OCI-LY7 (cell line): ENCODE data around the gene ENO2. TPM values are rescaled to one million over a fixed set of nuclear protein-coding genes. Genes with fewer than 3 reads are reported as not detected.
A peak's percentile ranks its signal among the peaks of the same experiment; 100 is the strongest.

Source experiments
- BruUV-seq: library from RNA; stranded (reverse); fragments of 400-500 nt; replicated peaks from 2 replicates; lab custom pipeline; 2021; lab: Mats Ljungman, UMichigan
- CTCF ChIA-PET: fragments of 300-600 bp; sonication (Branson Sonifier 250); formaldehyde crosslinking; loops from one replicate; lab custom pipeline; 2022; ENCODE audit warnings: antibody characterized with exemption; ENCODE audit not compliant: unreplicated experiment; lab: Charles Lee
- POLR2A ChIA-PET: fragments of 300-600 bp; sonication (Branson Sonifier 250); formaldehyde crosslinking; loops from one replicate; lab custom pipeline; 2022; ENCODE audit warnings: antibody characterized with exemption; lab: Charles Lee
- DNase-seq: peaks from one replicate; pipeline ENCODE4 v3.0.0-alpha.2; 2015; ENCODE audit warnings: low spot score
- H2AFZ ChIP-seq: fragments of 200-600 bp; sonication (generic), shearing (Covaris generic); 2 replicates; pipeline ENCODE4 v1.6.1; 2014; ENCODE audit warnings: mild to moderate bottlenecking, antibody characterized with exemption, low read length, moderate library complexity
- H3K27ac ChIP-seq: fragments of 200-600 bp; sonication (generic); 2 replicates; pipeline ENCODE4 v1.5.1; 2014; ENCODE audit warnings: mixed run types, low read depth, mild to moderate bottlenecking, moderate library complexity, low read length, inconsistent platforms; ENCODE audit not compliant: poor library complexity, severe bottlenecking
- H3K36me3 ChIP-seq: fragments of 200-600 bp; sonication (generic); 2 replicates; pipeline ENCODE4 v1.6.1; 2014; ENCODE audit warnings: mild to moderate bottlenecking, antibody characterized with exemption, low read length, moderate library complexity, mixed read lengths; ENCODE audit not compliant: insufficient read depth
- H3K4me1 ChIP-seq: fragments of 200-600 bp; sonication (generic); 2 replicates; pipeline ENCODE4 v1.5.1; 2014; ENCODE audit warnings: mild to moderate bottlenecking, low read length; ENCODE audit not compliant: insufficient read depth, poor library complexity, severe bottlenecking
- H3K4me2 ChIP-seq: fragments of 200-600 bp; sonication (generic); 2 replicates; pipeline ENCODE4 v1.6.1; 2014; ENCODE audit warnings: mild to moderate bottlenecking, low read length
- H3K4me3 ChIP-seq: fragments of 200-600 bp; sonication (generic); 2 replicates; pipeline ENCODE4 v1.5.1; 2014; ENCODE audit warnings: mild to moderate bottlenecking, low read depth, low read length; ENCODE audit not compliant: poor library complexity, severe bottlenecking
- H3K79me2 ChIP-seq: fragments of 200-600 bp; sonication (generic); 2 replicates; pipeline ENCODE4 v1.6.1; 2016; ENCODE audit warnings: low read depth, mild to moderate bottlenecking, low read length, moderate library complexity, mixed read lengths; ENCODE audit not compliant: insufficient read depth
- H3K9me2 ChIP-seq: fragments of 200-600 bp; sonication (generic); 2 replicates; pipeline ENCODE4 v1.6.1; 2016; ENCODE audit warnings: mild to moderate bottlenecking, low read length, mixed read lengths; ENCODE audit not compliant: insufficient read depth
- H3K9me3 ChIP-seq: fragments of 200-600 bp; sonication (generic); 2 replicates; pipeline ENCODE4 v1.6.1; 2014; ENCODE audit warnings: mild to moderate bottlenecking, mixed run types, low read length, mixed read lengths
- H4K20me1 ChIP-seq: fragments of 200-600 bp; sonication (generic); 2 replicates; pipeline ENCODE4 v1.6.1; 2014; ENCODE audit warnings: mild to moderate bottlenecking, antibody characterized with exemption, low read length, moderate library complexity, mixed read lengths; ENCODE audit not compliant: insufficient read depth
- EZH2phosphoT487 ChIP-seq: fragments of 200-600 bp; sonication (generic); IDR thresholded peaks from 2 replicates; pipeline ENCODE4 v1.6.1; 2018; ENCODE audit warnings: low read depth, borderline replicate concordance, mild to moderate bottlenecking, mixed run types, antibody characterized with exemption, low read length, moderate library complexity, mixed read lengths
- intact Hi-C: fragments of 100-400 bp; cut with micrococcal nuclease; formaldehyde crosslinking; loops from one replicate; pipeline ENCODE4 v1.10.0; 2022; ENCODE audit not compliant: unreplicated experiment
- total RNA-seq, 2 experiments: library from RNA; depleted of rRNA in 1 of 2; stranded (reverse); fragments of >200 nt in 1 of 2; shearing (Covaris generic) in 1 of 2; gene quantifications; 2 replicates each; pipeline ENCODE4 v1.2.3, GENCODE V29; 2014 to 2022
- TF ChIP-seq, protein P1 (sequence below): fragments of 200-600 bp; sonication (generic); conservative IDR thresholded peaks from 2 replicates; pipeline ENCODE4 v1.5.1; 2014; ENCODE audit warnings: mild to moderate bottlenecking, antibody characterized with exemption, low read length, moderate library complexity, mixed read lengths

The ENO2 gene
- total RNA-seq, 2 experiments from 2014 or later: 24.9 to 89.5 TPM

DNA sequence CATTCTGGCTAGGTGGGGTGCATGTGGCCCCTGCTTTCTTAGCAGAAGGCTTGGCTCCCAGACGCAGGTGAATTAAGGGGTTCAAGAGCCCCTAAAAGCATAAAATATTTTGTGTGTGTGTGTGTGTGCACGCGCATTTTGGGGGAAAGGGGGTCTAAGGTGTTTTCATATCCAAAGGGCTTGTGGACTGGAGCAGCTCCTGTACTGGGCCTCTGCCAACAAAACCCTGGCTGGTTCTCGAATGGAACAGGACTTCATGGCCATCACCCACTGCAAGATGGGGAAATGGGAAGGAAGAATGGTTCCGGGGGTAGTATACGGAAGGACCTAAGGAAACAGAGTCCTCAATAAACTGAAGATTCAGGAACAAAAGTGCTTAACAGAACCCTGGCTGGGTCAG lies 9.5 kb downstream of the ENO2 start:
- Histone ChIP-seq H3K36me3 (peaks cover 5% of the 10 kb centered on the region; the same call in 1 of the 2 replicates), H3K79me2 (no peaks in the 10 kb centered on the region), H3K4me1 (peaks cover 64% of the 10 kb centered on the region), H3K27ac (no peak overlapping the region), H3K4me3 (no peak overlapping the region), H3K9me3 (no peaks in the 10 kb centered on the region), H3K4me2 (peak overlapping the region; percentile 77), H2AFZ (no peak overlapping the region), H4K20me1 (no peaks in the 10 kb centered on the region), H3K9me2 (no peaks in the 10 kb centered on the region)
- intact Hi-C loops: loop anchor here (1.0 to 2.0 kb wide), 5 partner anchors 33 to 185 kb away; partner anchors contain the start of genes C1R, C1RL, EMG1 and PHB2
- no TSS peak for BruUV-seq
- TF ChIP-seq, protein P1, sequence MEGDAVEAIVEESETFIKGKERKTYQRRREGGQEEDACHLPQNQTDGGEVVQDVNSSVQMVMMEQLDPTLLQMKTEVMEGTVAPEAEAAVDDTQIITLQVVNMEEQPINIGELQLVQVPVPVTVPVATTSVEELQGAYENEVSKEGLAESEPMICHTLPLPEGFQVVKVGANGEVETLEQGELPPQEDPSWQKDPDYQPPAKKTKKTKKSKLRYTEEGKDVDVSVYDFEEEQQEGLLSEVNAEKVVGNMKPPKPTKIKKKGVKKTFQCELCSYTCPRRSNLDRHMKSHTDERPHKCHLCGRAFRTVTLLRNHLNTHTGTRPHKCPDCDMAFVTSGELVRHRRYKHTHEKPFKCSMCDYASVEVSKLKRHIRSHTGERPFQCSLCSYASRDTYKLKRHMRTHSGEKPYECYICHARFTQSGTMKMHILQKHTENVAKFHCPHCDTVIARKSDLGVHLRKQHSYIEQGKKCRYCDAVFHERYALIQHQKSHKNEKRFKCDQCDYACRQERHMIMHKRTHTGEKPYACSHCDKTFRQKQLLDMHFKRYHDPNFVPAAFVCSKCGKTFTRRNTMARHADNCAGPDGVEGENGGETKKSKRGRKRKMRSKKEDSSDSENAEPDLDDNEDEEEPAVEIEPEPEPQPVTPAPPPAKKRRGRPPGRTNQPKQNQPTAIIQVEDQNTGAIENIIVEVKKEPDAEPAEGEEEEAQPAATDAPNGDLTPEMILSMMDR: no peak
- TF ChIP-seq EZH2phosphoT487: no peak
- ChIA-PET POLR2A (interaction anchor here (0.6 to 1.5 kb wide), 6 partner anchors 13 to 72 kb away, joined by 3 to 7 read pairs (median 3); partner anchors contain the start of genes C12orf57 and CDCA3), CTCF (interaction anchor here (1.1 kb wide), 1 partner anchor 14 kb away, joined by 3 read pairs; no protein-coding TSS in a partner anchor)
- no peak for DNase-seq

DNA sequence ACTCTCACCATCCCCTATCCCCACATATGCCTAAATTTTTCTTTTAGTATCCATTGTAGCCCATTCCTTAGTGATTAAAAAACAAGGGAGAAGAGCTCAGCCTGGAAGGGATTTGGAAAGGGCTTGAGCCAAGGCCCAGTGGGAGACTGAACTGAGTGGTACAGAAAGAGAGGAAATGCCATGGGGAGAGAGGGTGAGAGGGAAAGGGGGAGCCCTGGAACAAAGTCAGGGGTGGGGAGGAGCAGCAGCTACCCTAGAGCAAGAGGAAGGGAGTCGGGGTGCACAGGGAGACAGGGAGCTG lies 10.8 kb downstream of the ENO2 start:
- Histone ChIP-seq H3K36me3 (no peaks in the 10 kb centered on the region; the same call in 1 of the 2 replicates), H3K4me1 (peaks cover 52% of the 10 kb centered on the region), H2AFZ (no peak overlapping the region), H3K9me2 (no peaks in the 10 kb centered on the region), H3K4me3 (no peak overlapping the region), H4K20me1 (no peaks in the 10 kb centered on the region), H3K79me2 (no peaks in the 10 kb centered on the region), H3K4me2 (no peak overlapping the region), H3K27ac (no peak overlapping the region), H3K9me3 (no peaks in the 10 kb centered on the region)
- TF ChIP-seq, protein P1: no peak
- no peak for TF ChIP-seq EZH2phosphoT487
- POLR2A ChIA-PET: interaction anchor here (0.6 to 1.6 kb wide), 5 partner anchors 12 to 314 kb away, joined by 3 to 7 read pairs (median 3); no protein-coding TSS in a partner anchor
- no TSS peak for BruUV-seq
- DNase-seq: no peak
- intact Hi-C loops: loop anchor here (2.0 kb wide), 2 partner anchors 56 to 184 kb away; partner anchors contain the start of gene C1RL
- CTCF ChIA-PET: interaction anchor here (0.5 to 1.1 kb wide), 2 partner anchors 13 to 986 kb away, joined by 3 to 4 read pairs; no protein-coding TSS in a partner anchor
